Measurements from ENCODE around the gene SHANK2.

- no peak for TF ChIP-seq CTCF (conservative IDR thresholded peaks at IDR 0.05; ENCODE audit: low read length)
- TF ChIP-seq EZH2phosphoT487 (IDR thresholded peaks at IDR 0.05; ENCODE audit: borderline replicate concordance, low read depth, low read length) = no peak
These were observed 48.7 kb downstream of the SHANK2 start for GRCh38 chr11:71203681-71204080.

Data from OCI-LY7 (cell line).